Astrocyte of the cerebellum (primary cell): Measurements from ENCODE around the gene KAT5.
A peak's percentile ranks its signal among the peaks of the same experiment; 100 is the strongest.

Experiments
- DNase-seq: peaks from one replicate; pipeline ENCODE4 v3.0.0-alpha.2; 2011; ENCODE audit warnings: low read depth
- H3K4me3 ChIP-seq: 2 replicates; pipeline ENCODE4 v1.5.1; 2011; ENCODE audit warnings: mild to moderate bottlenecking, low read depth, low read length, moderate library complexity
- CTCF ChIP-seq: IDR thresholded peaks from 2 replicates; pipeline ENCODE4 v1.5.1; 2012; ENCODE audit warnings: low read length, low read depth, moderate library complexity, mild to moderate bottlenecking; ENCODE audit errors: missing control alignments
- in situ Hi-C: cut with HindIII; loops from 2 replicates; pipeline ENCODE4 v1.10.0; 2017; ENCODE audit warnings: low sequenced_read_pairs

Gene KAT5

GRCh38 chr11:65716774-65717405 lies 4.8 kb downstream of the KAT5 start:
- no peak overlapping the region for H3K4me3 ChIP-seq
- no peak for TF ChIP-seq CTCF
- in situ Hi-C loops: no loop called here
- DNase-seq: no peak

- in situ Hi-C loops: no loop called here
- DNase-seq: no peak
- H3K4me3 ChIP-seq: no peak overlapping the region
- no peak for TF ChIP-seq CTCF
These were observed 5.9 kb downstream of the KAT5 start for GRCh38 chr11:65717906-65718305.

GRCh38 chr11:65718531-65718930 lies 6.5 kb downstream of the KAT5 start:
- in situ Hi-C loops: no loop called here
- DNase-seq: no peak
- TF ChIP-seq CTCF: no peak
- no peak overlapping the region for H3K4me3 ChIP-seq

- no peak for TF ChIP-seq CTCF
- no peak for DNase-seq
- in situ Hi-C loops: no loop called here
- H3K4me3 ChIP-seq: peak overlapping the region; percentile 76
These were observed 7.0 kb downstream of the KAT5 start for GRCh38 chr11:65718964-65719492.

- peak overlapping the region; percentile 76 for H3K4me3 ChIP-seq
- no peak for TF ChIP-seq CTCF
- DNase-seq: no peak
- in situ Hi-C loops: no loop called here
These were observed 7.8 kb downstream of the KAT5 start for GRCh38 chr11:65719871-65720210.

- peak; percentile 52 for DNase-seq
- peak within 1 kb of the TSS; percentile 76 for H3K4me3 ChIP-seq
- in situ Hi-C loops: no loop called here
- no peak for TF ChIP-seq CTCF
These were observed 8.3 kb downstream of the KAT5 start, which contains the start of gene RNASEH2C for GRCh38 chr11:65720211-65720934. Gene RNASEH2C, minus strand, starts transcription at chr11:65720798. Its CDS starts 40 bp downstream, at chr11:65720758.
